ENCODE data around the gene FBLIM1.

The FBLIM1 gene

DNA sequence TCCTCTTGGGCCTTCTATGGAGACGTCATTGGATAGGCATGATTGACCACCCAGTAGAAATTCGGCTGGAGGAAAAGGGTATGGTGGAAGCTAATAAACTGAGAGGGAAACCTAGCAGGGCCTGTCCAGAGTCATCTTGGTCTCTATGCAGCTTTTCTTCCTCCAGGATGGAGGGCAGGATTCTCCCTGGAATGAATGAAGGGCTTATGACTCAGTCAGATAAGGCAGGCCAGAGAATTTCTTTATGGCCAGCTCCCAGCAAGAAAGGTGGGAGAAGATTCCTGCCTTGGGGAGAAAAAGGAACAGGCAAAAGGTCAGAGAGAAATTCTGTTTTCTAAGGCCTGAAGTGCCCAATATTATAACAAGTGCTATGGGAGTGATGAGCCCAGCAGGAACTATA, 17.1 kb downstream of the FBLIM1 start:
- TF ChIP-seq MYC (IDR thresholded peaks at IDR 0.05; ENCODE audit: low read depth, low read length) (no peak), POLR2A (IDR thresholded peaks at IDR 0.05; ENCODE audit: extremely low read depth, insufficient read length) (no peak)
- TF ChIP-seq, protein P1, sequence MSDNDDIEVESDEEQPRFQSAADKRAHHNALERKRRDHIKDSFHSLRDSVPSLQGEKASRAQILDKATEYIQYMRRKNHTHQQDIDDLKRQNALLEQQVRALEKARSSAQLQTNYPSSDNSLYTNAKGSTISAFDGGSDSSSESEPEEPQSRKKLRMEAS (IDR thresholded peaks at IDR 0.05; ENCODE audit: low read depth, low read length), result no peak
- TF ChIP-seq, protein P2, sequence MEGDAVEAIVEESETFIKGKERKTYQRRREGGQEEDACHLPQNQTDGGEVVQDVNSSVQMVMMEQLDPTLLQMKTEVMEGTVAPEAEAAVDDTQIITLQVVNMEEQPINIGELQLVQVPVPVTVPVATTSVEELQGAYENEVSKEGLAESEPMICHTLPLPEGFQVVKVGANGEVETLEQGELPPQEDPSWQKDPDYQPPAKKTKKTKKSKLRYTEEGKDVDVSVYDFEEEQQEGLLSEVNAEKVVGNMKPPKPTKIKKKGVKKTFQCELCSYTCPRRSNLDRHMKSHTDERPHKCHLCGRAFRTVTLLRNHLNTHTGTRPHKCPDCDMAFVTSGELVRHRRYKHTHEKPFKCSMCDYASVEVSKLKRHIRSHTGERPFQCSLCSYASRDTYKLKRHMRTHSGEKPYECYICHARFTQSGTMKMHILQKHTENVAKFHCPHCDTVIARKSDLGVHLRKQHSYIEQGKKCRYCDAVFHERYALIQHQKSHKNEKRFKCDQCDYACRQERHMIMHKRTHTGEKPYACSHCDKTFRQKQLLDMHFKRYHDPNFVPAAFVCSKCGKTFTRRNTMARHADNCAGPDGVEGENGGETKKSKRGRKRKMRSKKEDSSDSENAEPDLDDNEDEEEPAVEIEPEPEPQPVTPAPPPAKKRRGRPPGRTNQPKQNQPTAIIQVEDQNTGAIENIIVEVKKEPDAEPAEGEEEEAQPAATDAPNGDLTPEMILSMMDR (IDR thresholded peaks at IDR 0.05; ENCODE audit: low read depth, low read length), result no peak
- DNase-seq (ENCODE audit: low read depth), result no peak
- H3K4me3 ChIP-seq (ENCODE audit: low read depth, low read length), result no peak overlapping the region

DNA sequence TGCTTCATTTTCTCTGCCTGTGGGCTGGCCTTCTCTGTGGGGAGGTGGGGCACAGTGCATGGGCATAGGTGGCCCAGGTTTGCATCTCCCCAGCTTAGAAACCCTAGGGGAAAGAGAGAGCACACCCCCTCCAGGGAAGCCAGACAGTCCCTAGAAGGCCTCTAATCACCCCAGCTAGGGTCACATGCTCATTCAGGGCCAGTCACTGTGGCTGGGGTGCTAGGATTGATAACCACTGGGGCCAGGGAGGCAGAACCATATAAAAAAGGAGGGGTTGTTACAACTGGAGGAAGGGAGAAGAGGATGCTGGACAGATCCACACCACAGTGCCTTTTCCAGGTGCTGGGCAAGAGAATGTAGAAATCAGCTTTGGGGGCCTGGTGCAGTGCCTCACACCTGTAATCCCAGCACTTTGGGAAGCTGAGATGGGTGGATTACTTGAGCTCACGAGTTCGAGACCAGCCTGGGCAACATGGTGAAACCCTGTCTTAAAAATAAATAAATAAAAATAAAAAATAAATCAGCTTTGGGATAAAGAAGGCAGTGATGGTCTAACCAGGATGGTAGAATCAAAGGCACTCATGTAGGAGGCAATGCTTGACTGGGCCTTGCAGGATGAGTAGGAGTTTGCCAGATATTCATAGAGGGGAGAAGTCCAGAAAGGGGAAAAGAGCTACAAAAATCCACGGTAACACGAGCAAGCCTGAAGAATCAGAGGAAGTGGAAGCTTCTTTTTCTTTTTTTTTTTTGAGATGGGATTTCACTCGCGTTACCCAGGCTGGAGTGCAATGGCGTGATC, 19.5 kb downstream of the FBLIM1 start:
- TF ChIP-seq POLR2A (IDR thresholded peaks at IDR 0.05; ENCODE audit: extremely low read depth, insufficient read length) (no peak), MYC (IDR thresholded peaks at IDR 0.05; ENCODE audit: low read depth, low read length) (no peak)
- TF ChIP-seq, protein P2 (IDR thresholded peaks at IDR 0.05; ENCODE audit: low read depth, low read length), result no peak
- TF ChIP-seq, protein P1 (IDR thresholded peaks at IDR 0.05; ENCODE audit: low read depth, low read length), result no peak
- no peak overlapping the region for H3K4me3 ChIP-seq (ENCODE audit: low read depth, low read length)
- DNase-seq (ENCODE audit: low read depth), result no peak

DNA sequence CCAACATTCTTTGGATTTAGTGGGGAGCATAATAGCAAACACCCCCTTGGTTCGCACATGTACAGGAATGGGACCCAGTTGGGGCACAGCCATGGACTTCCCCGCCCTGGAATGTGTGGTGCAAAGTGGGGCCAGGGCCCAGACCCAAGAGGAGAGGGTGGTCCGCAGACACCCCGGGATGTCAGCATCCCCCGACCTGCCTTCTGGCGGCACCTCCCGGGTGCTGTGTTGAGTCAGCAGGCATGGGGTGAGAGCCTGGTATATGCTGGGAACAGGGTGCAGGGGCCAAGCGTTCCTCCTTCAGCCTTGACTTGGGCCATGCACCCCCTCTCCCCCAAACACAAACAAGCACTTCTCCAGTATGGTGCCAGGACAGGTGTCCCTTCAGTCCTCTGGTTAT, 27.1 kb downstream of the FBLIM1 start:
- no peak for TF ChIP-seq MYC (IDR thresholded peaks at IDR 0.05; ENCODE audit: low read depth, low read length)
- TF ChIP-seq, protein P2 (IDR thresholded peaks at IDR 0.05; ENCODE audit: low read depth, low read length), result no peak
- TF ChIP-seq, protein P1 (IDR thresholded peaks at IDR 0.05; ENCODE audit: low read depth, low read length), result no peak
- no peak for TF ChIP-seq POLR2A (IDR thresholded peaks at IDR 0.05; ENCODE audit: extremely low read depth, insufficient read length)
- H3K4me3 ChIP-seq (ENCODE audit: low read depth, low read length), result no peak overlapping the region
- no peak for DNase-seq (ENCODE audit: low read depth)

DNA sequence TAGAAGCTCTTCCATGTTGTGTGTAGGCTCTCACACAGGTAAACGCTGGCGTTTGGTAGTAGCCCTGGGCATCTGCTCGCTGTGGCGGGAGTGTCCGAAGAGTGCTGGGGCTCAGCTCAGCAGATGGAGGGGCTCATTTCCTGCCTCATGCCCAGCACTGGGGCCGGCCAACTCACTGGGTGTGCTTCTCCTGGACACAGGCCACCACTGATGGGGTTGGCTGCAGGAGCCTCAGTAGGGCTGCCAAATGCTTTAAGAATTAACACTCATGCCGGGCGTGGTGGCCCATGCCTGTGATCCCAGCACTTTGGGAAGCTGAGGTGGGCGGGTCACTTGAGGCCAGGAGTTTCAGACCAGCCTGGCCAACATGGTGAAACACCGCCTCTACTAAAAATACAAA, 28.0 kb downstream of the FBLIM1 start:
- TF ChIP-seq, protein P1 (IDR thresholded peaks at IDR 0.05; ENCODE audit: low read depth, low read length), result no peak
- no peak for TF ChIP-seq MYC (IDR thresholded peaks at IDR 0.05; ENCODE audit: low read depth, low read length)
- no peak for TF ChIP-seq POLR2A (IDR thresholded peaks at IDR 0.05; ENCODE audit: extremely low read depth, insufficient read length)
- TF ChIP-seq, protein P2 (IDR thresholded peaks at IDR 0.05; ENCODE audit: low read depth, low read length), result no peak
- DNase-seq (ENCODE audit: low read depth), result no peak

DNA sequence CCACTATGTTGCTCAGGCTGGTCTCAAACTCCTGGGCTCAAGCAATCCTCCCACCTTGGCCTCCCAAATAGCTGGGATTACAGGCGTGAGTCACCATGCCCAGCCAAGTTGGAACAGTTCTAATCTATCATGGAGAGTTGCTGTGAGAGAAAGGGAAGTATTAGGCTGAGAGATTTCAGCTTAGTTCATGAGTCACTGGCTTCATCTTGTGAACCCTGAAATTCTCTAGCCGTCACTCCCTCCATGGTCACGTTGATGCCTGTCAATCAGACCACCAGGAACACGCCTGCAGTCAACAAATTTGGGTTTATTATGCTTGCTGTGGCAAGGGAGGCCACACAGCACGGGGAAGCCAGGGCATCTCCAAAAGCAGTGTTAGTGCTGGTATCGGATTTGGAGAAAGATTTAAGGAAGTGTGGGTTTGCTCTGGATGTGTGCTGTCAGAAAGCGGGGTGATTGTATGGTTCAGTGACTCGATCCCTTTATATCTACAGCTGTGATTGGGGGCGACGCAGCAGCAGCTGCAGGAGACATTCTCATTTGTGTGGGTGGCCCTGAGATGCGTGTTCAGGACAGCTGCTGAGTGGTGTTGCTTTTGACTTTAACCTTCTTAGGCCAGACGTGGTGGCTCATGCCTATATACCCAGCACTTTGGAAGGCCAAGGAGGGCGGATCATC, 30.2 kb downstream of the FBLIM1 start:
- no peak for TF ChIP-seq MYC (IDR thresholded peaks at IDR 0.05; ENCODE audit: low read depth, low read length)
- TF ChIP-seq POLR2A (IDR thresholded peaks at IDR 0.05; ENCODE audit: extremely low read depth, insufficient read length), result no peak
- TF ChIP-seq, protein P1 (IDR thresholded peaks at IDR 0.05; ENCODE audit: low read depth, low read length), result no peak
- TF ChIP-seq, protein P2 (IDR thresholded peaks at IDR 0.05; ENCODE audit: low read depth, low read length), result no peak
- H3K4me3 ChIP-seq (ENCODE audit: low read depth, low read length), result no peak overlapping the region
- DNase-seq (ENCODE audit: low read depth), result peak; percentile 70

More for the DNA sequence above, 28.0 kb downstream of the FBLIM1 start:
- no peak overlapping the region for H3K4me3 ChIP-seq (ENCODE audit: low read depth, low read length)
